H1 (cell line): Measurements from ENCODE around the gene CDC5L. TPM values are rescaled to one million over a fixed set of nuclear protein-coding genes. Genes with fewer than 3 reads are reported as not detected.

Experiments used
- CTCF ChIA-PET: fragments of 300-600 bp; sonication (Branson Sonifier 250); formaldehyde crosslinking; loops from one replicate; lab custom pipeline; 2021; ENCODE audit not compliant: partially characterized antibody; lab: Charles Lee
- POLR2A ChIA-PET: fragments of 300-600 bp; sonication (Branson Sonifier 250); formaldehyde crosslinking; loops from one replicate; lab custom pipeline; 2021; ENCODE audit warnings: inconsistent platforms; ENCODE audit not compliant: partially characterized antibody; lab: Charles Lee
- DNase-seq, 2 experiments: peaks; one replicate each; pipeline versions ENCODE4 v3.0.0 to v3.0.0-alpha.2; 2010 to 2022; ENCODE audit warnings: low spot score in 2 of 2, low read depth in 1 of 2, mixed read lengths in 1 of 2
- FAIRE-seq: peaks from 2 replicates; lab custom pipeline; 2011; peaks lifted over from hg19 to GRCh38; lab: Jason Lieb, UNC
- H2AFZ ChIP-seq: 2 replicates; pipeline ENCODE4 v1.8.1; 2012; ENCODE audit warnings: low read length, inconsistent platforms
- H2AK5ac ChIP-seq: 2 replicates; pipeline ENCODE4 v1.6.1; 2013; ENCODE audit warnings: low read depth, low read length
- H2BK120ac ChIP-seq: replicated peaks from 2 replicates; pipeline ENCODE3; 2013; ENCODE audit warnings: low read depth, low read length, inconsistent platforms
- H2BK12ac ChIP-seq: 2 replicates; pipeline ENCODE4 v1.6.1; 2013; ENCODE audit warnings: low read depth, low read length
- H2BK15ac ChIP-seq: 2 replicates; pipeline ENCODE4 v1.6.1; 2013; ENCODE audit warnings: low read length
- H2BK20ac ChIP-seq: 2 replicates; pipeline ENCODE4 v1.6.1; 2013; ENCODE audit warnings: low read length
- H2BK5ac ChIP-seq: 2 replicates; pipeline ENCODE4 v1.6.1; 2013; ENCODE audit warnings: low read depth, low read length
- H3K14ac ChIP-seq: 2 replicates; pipeline ENCODE4 v1.6.1; 2013; ENCODE audit warnings: inconsistent platforms; ENCODE audit not compliant: insufficient read length
- H3K18ac ChIP-seq: 2 replicates; pipeline ENCODE4 v1.6.1; 2013; ENCODE audit warnings: low read length; ENCODE audit errors: extremely low read depth
- H3K23ac ChIP-seq: 2 replicates; pipeline ENCODE4 v1.6.1; 2013; ENCODE audit warnings: inconsistent platforms; ENCODE audit not compliant: insufficient read length
- H3K23me2 ChIP-seq: 2 replicates; pipeline ENCODE4 v1.6.1; 2013; ENCODE audit warnings: low read depth, low read length
- H3K27ac ChIP-seq: 2 replicates; pipeline ENCODE4 v1.6.1; 2011; ENCODE audit warnings: low read depth, low read length, inconsistent platforms
- H3K27me3 ChIP-seq, 4 experiments: replicated peaks in 1 of 4; 1 replicate in 1 of 4; 2 replicates in 3 of 4; pipeline versions ENCODE4 v1.6.1 to v1.8.1; 2011 to 2013; ENCODE audit warnings: low read length in 3 of 4, mild to moderate bottlenecking in 3 of 4, inconsistent platforms in 2 of 4, mixed read lengths in 2 of 4, moderate library complexity in 1 of 4; ENCODE audit not compliant: control insufficient read depth in 3 of 4, insufficient read depth in 3 of 4; ENCODE audit errors: extremely low read depth in 1 of 4
- H3K36me3 ChIP-seq, 4 experiments: 2 replicates each; pipeline versions ENCODE4 v1.6.1 to v1.8.1; 2011 to 2013; ENCODE audit warnings: mild to moderate bottlenecking in 4 of 4, low read length in 3 of 4, moderate library complexity in 2 of 4, control low read depth in 1 of 4, inconsistent platforms in 1 of 4; ENCODE audit not compliant: insufficient read depth in 4 of 4, control insufficient read depth in 2 of 4
- H3K4ac ChIP-seq: replicated peaks from 2 replicates; pipeline ENCODE3; 2013; ENCODE audit warnings: low read length, low read depth, mixed read lengths, inconsistent platforms; ENCODE audit not compliant: insufficient read length
- H3K4me1 ChIP-seq, 4 experiments: replicated peaks in 1 of 4; 1 replicate in 1 of 4; 2 replicates in 3 of 4; pipeline versions ENCODE4 v1.6.1 to v1.8.1; 2011 to 2013; ENCODE audit warnings: low read length in 3 of 4, inconsistent platforms in 2 of 4, mixed read lengths in 1 of 4; ENCODE audit not compliant: insufficient read depth in 4 of 4, control insufficient read depth in 3 of 4
- H3K4me2 ChIP-seq, 2 experiments: 2 replicates each; pipeline versions ENCODE4 v1.6.1 to v1.8.1; 2011 to 2013; ENCODE audit warnings: low read depth in 2 of 2, low read length in 2 of 2, control low read depth in 1 of 2, inconsistent platforms in 1 of 2, mild to moderate bottlenecking in 1 of 2; ENCODE audit not compliant: insufficient read depth in 1 of 2
- H3K4me3 ChIP-seq, 4 experiments: fragments of 200-600, 300-600 bp in 1 of 4; sonication (generic), shearing (Covaris generic), sonication (Bioruptor Twin) in 1 of 4; 2 replicates each; pipeline versions ENCODE4 v1.5.1 to v1.8.1; 2011 to 2016; ENCODE audit warnings: low read length in 4 of 4, low read depth in 3 of 4, control low read depth in 2 of 4, inconsistent platforms in 2 of 4, mild to moderate bottlenecking in 2 of 4, mixed read lengths in 1 of 4, moderate library complexity in 1 of 4; ENCODE audit not compliant: insufficient read depth in 2 of 4; ENCODE audit errors: extremely low read depth in 1 of 4
- H3K56ac ChIP-seq: replicated peaks from 2 replicates; pipeline ENCODE3; 2013; ENCODE audit warnings: low read depth, mild to moderate bottlenecking, mixed read lengths, low read length, inconsistent platforms; ENCODE audit not compliant: insufficient read length
- H3K79me1 ChIP-seq: 2 replicates; pipeline ENCODE4 v1.6.1; 2013; ENCODE audit warnings: low read depth, low read length, control low read depth
- H3K79me2 ChIP-seq, 2 experiments: 2 replicates each; pipeline versions ENCODE4 v1.6.1 to v1.8.1; 2012 to 2013; ENCODE audit warnings: low read length in 2 of 2, mild to moderate bottlenecking in 2 of 2, inconsistent platforms in 1 of 2; ENCODE audit not compliant: insufficient read depth in 2 of 2, control insufficient read depth in 1 of 2
- H3K9ac ChIP-seq, 4 experiments: replicated peaks in 1 of 4; 1 replicate in 1 of 4; 2 replicates in 3 of 4; pipeline versions ENCODE4 v1.6.1 to v1.8.1; 2011 to 2013; ENCODE audit warnings: low read depth in 3 of 4, low read length in 3 of 4, control low read depth in 2 of 4, mild to moderate bottlenecking in 2 of 4, moderate library complexity in 2 of 4, inconsistent platforms in 1 of 4; ENCODE audit errors: extremely low read depth in 1 of 4
- H3K9me3 ChIP-seq, 2 experiments: 2 replicates each; pipeline versions ENCODE4 v1.6.1 to v1.8.1; 2012 to 2013; ENCODE audit warnings: mild to moderate bottlenecking in 2 of 2, moderate library complexity in 2 of 2, control low read depth in 1 of 2, inconsistent platforms in 1 of 2, low read depth in 1 of 2, low read length in 1 of 2, mixed read lengths in 1 of 2; ENCODE audit not compliant: insufficient read depth in 2 of 2
- H4K20me1 ChIP-seq, 2 experiments: replicated peaks in 1 of 2; 2 replicates each; pipeline versions ENCODE3 to v1.8.1; 2011 to 2013; ENCODE audit warnings: inconsistent platforms in 2 of 2, low read length in 2 of 2, mild to moderate bottlenecking in 1 of 2; ENCODE audit not compliant: insufficient read depth in 2 of 2, control insufficient read depth in 1 of 2
- H4K5ac ChIP-seq: 2 replicates; pipeline ENCODE4 v1.6.1; 2013; ENCODE audit warnings: low read length, low read depth, mixed read lengths, inconsistent platforms; ENCODE audit not compliant: insufficient read length
- H4K8ac ChIP-seq: 2 replicates; pipeline ENCODE4 v1.8.0; 2013; ENCODE audit warnings: mild to moderate bottlenecking, moderate library complexity, low read length, inconsistent platforms; ENCODE audit not compliant: insufficient read depth; ENCODE audit errors: extremely low read depth
- H4K91ac ChIP-seq: replicated peaks from 2 replicates; pipeline ENCODE3; 2013; ENCODE audit warnings: low read length, mixed read lengths, inconsistent platforms; ENCODE audit not compliant: insufficient read length
- FOSL1 ChIP-seq: IDR thresholded peaks from 2 replicates; pipeline ENCODE4 v1.6.1; 2011; ENCODE audit warnings: mild to moderate bottlenecking, low read depth, low read length, moderate library complexity; ENCODE audit not compliant: insufficient read depth
- KDM4A ChIP-seq: IDR thresholded peaks from one replicate; pipeline ENCODE4 v1.7.1; 2012; ENCODE audit warnings: low read depth, mild to moderate bottlenecking, moderate library complexity, low read length, inconsistent platforms; ENCODE audit not compliant: severe bottlenecking
- RBBP5 ChIP-seq: IDR thresholded peaks from 2 replicates; pipeline ENCODE4 v1.7.1; 2012; ENCODE audit warnings: low read depth, mild to moderate bottlenecking, inconsistent platforms, low read length, moderate library complexity, borderline replicate concordance
- SP2 ChIP-seq: IDR thresholded peaks from 2 replicates; pipeline ENCODE4 v1.6.1; 2012; ENCODE audit warnings: mild to moderate bottlenecking, low read length, inconsistent platforms
- TAF1 ChIP-seq: IDR thresholded peaks from 2 replicates; pipeline ENCODE4 v1.6.1; 2011; ENCODE audit warnings: mild to moderate bottlenecking, low read depth, low read length
- WGBS, 2 experiments: shearing (Covaris generic) in 1 of 2; methylation state at CpG; one replicate each; pipeline versions ENCODE4 v1.1.6 to v1.1.7; 2013 to 2015; ENCODE audit warnings: low lambda C conversion rate in 2 of 2, mixed read lengths in 2 of 2, inconsistent platforms in 1 of 2, low coverage in 1 of 2, missing lambda C conversion rate in 1 of 2; ENCODE audit not compliant: insufficient replicate concordance in 2 of 2, insufficient coverage in 1 of 2, insufficient read length in 1 of 2; ENCODE audit errors: extremely low coverage in 1 of 2, missing lambda C conversion rate in 1 of 2; 5-methylcytosine and 5-hydroxymethylcytosine counted together
- polyA plus RNA-seq, 7 experiments: library from polyadenylated mRNA; depleted of rRNA in 3 of 7; stranded (reverse) in 5 of 7; unstranded in 2 of 7; fragments of >200 nt in 5 of 7; fragments of 200-250 nt in 2 of 7; gene quantifications; 1 replicate in 5 of 7; 2 replicates in 1 of 7; 4 replicates in 1 of 7; pipeline versions ENCODE4 v1.2.1 to v1.2.3, GENCODE V29; 2011 to 2013; ENCODE audit warnings: missing spikeins in 2 of 7, mixed read lengths in 2 of 7
- total RNA-seq: library from RNA; stranded (reverse); fragmentation: NEBNext Ultra II Directional; extraction: Animal tissue kit (Norgen Biotek cat#: 25700); gene quantifications from 2 replicates; pipeline ENCODE4 v1.2.1, GENCODE V29; 2021

Gene CDC5L
- total and polyA plus RNA-seq, 2 of the 8 experiments (the other 6 are each of a cell fraction or from before 2014, with no cell fraction given): 8.4 to 32.8 TPM

GRCh38 chr6:44471271-44471981 lies 83.9 kb downstream of the CDC5L start:
- no peak overlapping the region for H2AK5ac ChIP-seq
- no peak overlapping the region for H3K56ac ChIP-seq
- H3K23me2 ChIP-seq: no peaks in the 10 kb centered on the region
- no peak overlapping the region for H3K4me3 ChIP-seq
- POLR2A ChIA-PET: no interaction called here
- H3K79me1 ChIP-seq: no peaks in the 10 kb centered on the region
- no peaks in the 10 kb centered on the region for H3K79me2 ChIP-seq
- CTCF ChIA-PET: interaction anchor here (0.7 to 12.1 kb wide), 7 partner anchors 12 to 184 kb away, joined by 3 to 135 read pairs (median 4); no protein-coding TSS in a partner anchor
- peak overlapping the region; percentile 25 for H2BK120ac ChIP-seq
- H3K9me3 ChIP-seq: no peaks in the 10 kb centered on the region
- DNase-seq: no peak
- H2BK15ac ChIP-seq: no peak overlapping the region
- peaks cover 0 to 17% (median 11%) of the 10 kb centered on the region in 4 experiments; a peak in 5 of 7 replicates for H3K4me1 ChIP-seq
- H4K20me1 ChIP-seq: no peaks in the 10 kb centered on the region
- no peak overlapping the region for H3K18ac ChIP-seq
- no peak overlapping the region for H3K27ac ChIP-seq
- H4K8ac ChIP-seq: peak overlapping the region; percentile 58
- H2BK5ac ChIP-seq: peak overlapping the region; percentile 84; the same call in 1 of the 2 replicates
- no peak overlapping the region for H4K5ac ChIP-seq
- H2AFZ ChIP-seq: 0 out of 2 replicates have a peak overlapping the region, but pooled peaks have one; percentile 45
- H3K9ac ChIP-seq: no peak overlapping the region
- H3K4ac ChIP-seq: no peak overlapping the region
- peak overlapping the region; percentile 38; the same call in 1 of the 2 replicates for H2BK20ac ChIP-seq
- H3K27me3 ChIP-seq: no peaks in the 10 kb centered on the region
- H3K4me2 ChIP-seq: no peak overlapping the region
- H4K91ac ChIP-seq: peak overlapping the region; percentile 61
- WGBS, 2 experiments: 84% methylated on average over 15 of the region's 15 CpGs; no CpG with 5 or more reads in 1 of the 2 experiments
- FAIRE-seq: no peak
- no peak overlapping the region for H3K14ac ChIP-seq
- no peaks in the 10 kb centered on the region for H3K36me3 ChIP-seq
- no peak overlapping the region for H3K23ac ChIP-seq
- H2BK12ac ChIP-seq: peak overlapping the region; percentile 45; the same call in 1 of the 2 replicates
- no peak for TF ChIP-seq FOSL1
- TF ChIP-seq TAF1: no peak
- TF ChIP-seq KDM4A: no peak
- TF ChIP-seq SP2: no peak
- TF ChIP-seq RBBP5: no peak
